GM18861 (cell line): ENCODE measurements around the gene ZRANB3.
"Not testable (repeated sequence)": the region's sequence is repeated elsewhere in the genome, so short reads cannot be mapped to it uniquely, and the experiment has no call there.

Source experiments
- ATAC-seq: cut with Tn5 transposase; IDR thresholded peaks from one replicate; pipeline ENCODE4 v1.9.1; 2021; ENCODE audit not compliant: unreplicated experiment

The ZRANB3 gene

GRCh38 chr2:135490376-135490775, 40.6 kb downstream of the ZRANB3 start:
- ATAC-seq = no peak

- no peak for ATAC-seq
Observed at GRCh38 chr2:135485441-135485840, 45.6 kb downstream of the ZRANB3 start.

DNA sequence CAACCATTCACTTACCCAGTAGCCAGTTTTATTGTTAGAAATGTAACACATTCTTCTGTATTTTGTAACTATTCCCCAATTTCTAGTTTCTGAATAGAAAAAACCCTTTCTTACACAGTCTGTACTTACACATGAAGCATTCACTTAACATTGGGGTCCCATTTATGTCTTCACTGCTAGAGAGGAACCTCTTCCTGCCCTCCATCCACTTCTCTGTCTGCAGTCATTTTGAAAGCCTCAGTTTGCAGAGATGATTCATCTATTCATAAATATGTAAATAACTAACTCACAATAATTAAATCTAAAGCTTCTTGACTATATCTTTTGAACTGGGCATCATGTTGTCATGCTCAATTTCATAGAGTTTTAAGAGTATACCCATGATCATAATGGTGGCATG, 55.9 kb downstream of the ZRANB3 start:
- no peak for ATAC-seq

GRCh38 chr2:135473567-135473966, 57.5 kb downstream of the ZRANB3 start:
- no peak for ATAC-seq

DNA sequence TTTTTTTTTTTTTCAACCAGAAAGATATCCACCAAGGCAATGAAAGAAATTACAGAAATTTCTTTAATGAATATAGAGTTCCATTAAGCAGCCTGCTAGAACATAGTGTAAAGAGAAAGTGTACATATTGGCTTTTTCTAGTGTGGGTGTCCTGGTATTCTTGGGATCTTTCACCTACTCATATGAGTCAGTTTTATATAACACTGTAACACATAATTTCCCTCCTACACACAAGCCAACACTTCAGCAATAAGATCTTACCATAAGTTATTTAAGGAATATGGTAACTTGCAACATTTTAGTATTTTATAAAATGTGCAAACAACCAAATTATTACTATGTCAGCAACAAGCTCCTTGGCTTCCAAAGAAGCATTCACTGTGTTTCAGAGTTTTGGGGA, 59.9 kb downstream of the ZRANB3 start:
- no peak for ATAC-seq

- ATAC-seq = no peak
Observed at GRCh38 chr2:135457279-135457678, 73.7 kb downstream of the ZRANB3 start.

- no peak for ATAC-seq
Observed at GRCh38 chr2:135456835-135457234, 74.2 kb downstream of the ZRANB3 start.

DNA sequence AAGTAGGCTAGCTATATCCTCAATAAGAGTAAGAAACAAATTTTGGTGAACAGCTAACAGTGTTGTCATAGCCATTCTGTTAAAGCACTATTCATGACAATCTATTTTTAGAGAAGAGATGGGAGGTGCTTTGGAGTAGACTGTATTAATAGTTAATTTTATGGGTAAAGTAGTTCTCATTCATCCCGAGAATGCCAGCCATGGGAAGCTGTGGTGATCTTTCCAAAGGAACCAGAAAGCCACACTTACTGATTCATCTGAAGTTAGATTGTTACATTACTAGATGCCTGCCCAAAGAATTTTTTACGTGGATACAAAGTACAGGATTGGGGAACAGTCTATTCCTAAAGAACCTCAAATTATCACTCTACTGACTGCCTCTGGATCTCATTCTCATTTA, 74.6 kb downstream of the ZRANB3 start:
- ATAC-seq = no peak

- no peak for ATAC-seq
Observed at GRCh38 chr2:135454608-135455007, 76.4 kb downstream of the ZRANB3 start.

- not testable (repeated sequence) for ATAC-seq
Observed at GRCh38 chr2:135453027-135453426, 78.0 kb downstream of the ZRANB3 start.

- ATAC-seq = no peak
Observed at GRCh38 chr2:135451966-135452365, 79.1 kb downstream of the ZRANB3 start.

DNA sequence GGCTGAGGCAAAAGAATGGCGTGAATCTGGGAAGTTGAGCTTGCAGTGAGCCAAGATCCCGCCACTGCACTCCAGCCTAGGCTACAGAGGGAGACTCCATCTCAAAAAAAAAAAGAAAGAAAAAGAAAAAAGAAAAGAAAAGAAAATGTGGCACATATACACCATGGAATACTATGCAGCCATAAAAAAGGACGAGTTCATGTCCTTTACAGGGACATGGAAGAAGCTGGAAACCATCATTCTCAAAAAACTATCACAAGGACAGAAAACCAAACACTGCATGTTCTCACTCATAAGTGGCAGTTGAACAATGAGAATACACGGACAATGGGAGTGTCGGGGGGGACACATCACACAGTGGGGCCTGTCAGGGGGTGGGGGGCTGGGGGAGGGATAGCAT, 88.0 kb downstream of the ZRANB3 start:
- not testable (repeated sequence) for ATAC-seq

- ATAC-seq = not testable (repeated sequence)
Observed at GRCh38 chr2:135435155-135435554, 95.9 kb downstream of the ZRANB3 start.

DNA sequence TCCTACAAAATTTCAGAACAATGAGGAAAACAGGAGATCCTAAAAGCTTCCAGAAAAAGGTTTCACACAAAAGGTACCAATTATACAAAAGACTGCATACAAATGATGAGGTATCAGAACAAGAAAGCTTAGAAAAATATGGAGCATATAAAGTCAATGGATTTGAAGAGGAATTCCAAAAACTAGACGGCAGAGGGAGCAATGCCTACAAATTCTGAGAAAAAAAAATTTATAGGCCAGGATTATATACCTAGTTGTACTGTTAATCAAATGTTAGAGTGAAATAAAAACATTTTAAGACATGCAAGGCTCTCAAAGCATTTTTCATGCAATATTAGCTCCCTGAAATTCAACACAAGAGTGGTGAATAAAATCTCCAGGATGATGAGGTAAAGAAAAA, 106.2 kb downstream of the ZRANB3 start:
- ATAC-seq = no peak

- no peak for ATAC-seq
Observed at GRCh38 chr2:135422898-135423297, 108.1 kb downstream of the ZRANB3 start.

GRCh38 chr2:135411646-135412045, 119.4 kb downstream of the ZRANB3 start:
- no peak for ATAC-seq

DNA sequence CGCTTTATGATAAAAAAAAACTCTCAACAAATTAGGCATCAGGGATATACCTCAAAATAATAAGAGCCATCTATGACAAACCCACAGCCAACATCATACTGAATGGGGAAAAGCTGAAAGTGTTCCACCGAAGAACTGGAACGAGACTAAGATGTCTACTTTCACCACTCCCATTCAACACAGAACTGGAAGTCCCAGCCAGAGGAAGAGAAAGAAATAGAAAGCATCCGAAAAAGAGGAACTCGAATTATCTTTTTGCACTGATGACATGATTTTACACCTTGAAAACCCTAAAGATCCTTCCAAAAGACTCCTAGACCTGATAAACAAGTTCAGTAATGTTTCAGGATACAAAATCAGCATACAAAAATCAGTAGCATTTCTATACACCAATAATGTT, 121.6 kb downstream of the ZRANB3 start:
- no peak for ATAC-seq

- not testable (repeated sequence) for ATAC-seq
Observed at GRCh38 chr2:135396259-135396658, 134.8 kb downstream of the ZRANB3 start.

- no peak for ATAC-seq
Observed at GRCh38 chr2:135386993-135387392, 144.0 kb downstream of the ZRANB3 start.

DNA sequence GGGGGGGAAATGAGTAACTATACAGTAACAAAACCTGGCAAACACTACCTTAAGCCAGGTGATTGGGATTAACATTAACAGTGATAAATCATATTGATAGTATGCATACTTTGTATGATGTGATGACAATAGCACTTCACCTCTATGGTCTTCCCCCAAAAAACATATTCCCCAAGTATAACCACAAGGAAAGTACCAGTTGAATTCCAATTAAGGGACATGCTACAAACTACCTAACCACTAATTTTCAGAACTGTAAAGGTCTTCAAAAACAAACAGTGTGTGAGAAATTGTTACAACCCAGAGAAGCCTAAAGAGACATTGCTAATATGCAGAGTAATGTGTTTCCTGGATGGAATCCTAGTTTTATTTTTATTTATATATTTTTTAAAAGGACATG, 152.4 kb downstream of the ZRANB3 start:
- ATAC-seq = no peak

GRCh38 chr2:135373702-135374101, 157.3 kb downstream of the ZRANB3 start:
- no peak for ATAC-seq

DNA sequence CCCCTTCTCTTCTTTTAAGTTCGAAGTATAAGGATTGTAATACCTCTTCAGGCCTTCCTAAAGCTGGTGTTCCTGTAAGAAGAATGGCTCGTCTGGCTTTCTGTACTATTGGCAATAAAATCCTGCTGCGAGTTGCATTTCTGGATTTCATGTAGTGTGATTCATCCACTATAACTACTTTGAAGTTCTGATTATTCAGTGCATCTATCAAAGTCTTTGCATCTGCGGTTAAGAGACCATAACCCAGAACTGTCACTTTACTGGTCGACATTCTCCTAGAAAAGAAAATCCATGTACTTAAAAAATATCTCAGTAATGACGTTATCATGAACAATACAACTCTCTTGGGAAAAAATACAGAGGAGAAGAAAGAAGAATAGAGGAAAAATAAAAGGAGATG, 181.1 kb downstream of the ZRANB3 start:
- no peak for ATAC-seq

DNA sequence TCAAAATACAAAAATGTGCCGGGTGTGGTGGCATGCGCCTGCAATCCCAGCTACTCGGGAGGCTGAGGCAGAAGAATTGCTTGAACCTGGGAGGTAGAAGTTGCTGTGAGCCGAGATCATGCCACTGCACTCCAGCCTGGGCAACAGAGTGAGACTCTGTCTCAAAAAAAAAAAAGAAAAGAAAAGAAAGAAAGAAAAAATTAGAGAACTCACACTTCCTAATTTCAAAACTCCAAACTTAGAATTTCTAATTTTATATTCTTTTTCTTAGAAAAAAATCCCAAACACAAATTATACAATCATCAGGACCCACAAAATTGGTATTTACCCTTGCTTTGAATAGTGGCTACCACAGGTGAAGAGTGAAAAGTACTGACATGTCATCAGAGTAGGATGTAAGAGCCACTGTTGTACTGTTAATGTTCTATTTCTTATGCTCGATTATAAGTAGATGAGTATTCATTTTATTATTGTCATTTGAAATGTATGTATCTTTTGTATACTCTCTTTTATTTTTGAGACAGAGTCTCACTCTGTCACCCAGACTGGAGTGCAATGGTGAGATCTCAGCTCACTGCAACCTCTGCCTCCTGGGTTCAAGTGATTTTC, 182.8 kb downstream of the ZRANB3 start:
- ATAC-seq = not testable (repeated sequence)
